T1000 (cell line): Measurements from ENCODE around the gene TOMM20.
"Not testable (repeated sequence)": the region's sequence is repeated elsewhere in the genome, so short reads cannot be mapped to it uniquely, and the experiment has no call there.

Source experiments
- DNase-seq: peaks from one replicate; lab custom pipeline; 2025; ENCODE audit warnings: mixed read lengths; lab: John Stamatoyannopoulos, UW

Gene TOMM20

GRCh38 chr1:235101558-235102258 lies 26.9 kb downstream of the TOMM20 start:
- no peak for DNase-seq

- DNase-seq: no peak
Measured at GRCh38 chr1:235100194-235100772, 28.4 kb downstream of the TOMM20 start.

GRCh38 chr1:235098991-235099390 lies 29.6 kb downstream of the TOMM20 start:
- DNase-seq: no peak

- no peak for DNase-seq
Measured at GRCh38 chr1:235098547-235098946, 30.1 kb downstream of the TOMM20 start.

- not testable (repeated sequence) for DNase-seq
Measured at GRCh38 chr1:235097501-235097900, 31.1 kb downstream of the TOMM20 start.

GRCh38 chr1:235095938-235096562 lies 32.6 kb downstream of the TOMM20 start:
- no peak for DNase-seq

- DNase-seq: peak; percentile 37
Measured at GRCh38 chr1:235093696-235094592, 34.7 kb downstream of the TOMM20 start.

- DNase-seq: no peak
Measured at GRCh38 chr1:235093013-235093695, 35.5 kb downstream of the TOMM20 start.

- DNase-seq: not testable (repeated sequence)
Measured at GRCh38 chr1:235092415-235092814, 36.2 kb downstream of the TOMM20 start.

GRCh38 chr1:235092045-235092406 lies 36.6 kb downstream of the TOMM20 start:
- DNase-seq: not testable (repeated sequence)

GRCh38 chr1:235091319-235092044 lies 37.2 kb downstream of the TOMM20 start:
- not testable (repeated sequence) for DNase-seq

- no peak for DNase-seq
Measured at GRCh38 chr1:235090406-235091069, 38.1 kb downstream of the TOMM20 start.

GRCh38 chr1:235088907-235089306 lies 39.7 kb downstream of the TOMM20 start:
- no peak for DNase-seq

- DNase-seq: no peak
Measured at GRCh38 chr1:235088430-235088829, 40.2 kb downstream of the TOMM20 start.

GRCh38 chr1:235087906-235088305 lies 40.7 kb downstream of the TOMM20 start:
- no peak for DNase-seq

GRCh38 chr1:235085411-235086117 lies 43.1 kb downstream of the TOMM20 start:
- DNase-seq: not testable (repeated sequence)

GRCh38 chr1:235080788-235081187 lies 47.8 kb downstream of the TOMM20 start:
- not testable (repeated sequence) for DNase-seq

GRCh38 chr1:235080297-235080657 lies 48.4 kb downstream of the TOMM20 start:
- not testable (repeated sequence) for DNase-seq

GRCh38 chr1:235079443-235080296 lies 49.0 kb downstream of the TOMM20 start:
- DNase-seq: no peak
